ENCODE measurements around the gene OLFML2A.
"Not testable (repeated sequence)": the region's sequence is repeated elsewhere in the genome, so short reads cannot be mapped to it uniquely, and the experiment has no call there.

OLFML2A gene

DNA sequence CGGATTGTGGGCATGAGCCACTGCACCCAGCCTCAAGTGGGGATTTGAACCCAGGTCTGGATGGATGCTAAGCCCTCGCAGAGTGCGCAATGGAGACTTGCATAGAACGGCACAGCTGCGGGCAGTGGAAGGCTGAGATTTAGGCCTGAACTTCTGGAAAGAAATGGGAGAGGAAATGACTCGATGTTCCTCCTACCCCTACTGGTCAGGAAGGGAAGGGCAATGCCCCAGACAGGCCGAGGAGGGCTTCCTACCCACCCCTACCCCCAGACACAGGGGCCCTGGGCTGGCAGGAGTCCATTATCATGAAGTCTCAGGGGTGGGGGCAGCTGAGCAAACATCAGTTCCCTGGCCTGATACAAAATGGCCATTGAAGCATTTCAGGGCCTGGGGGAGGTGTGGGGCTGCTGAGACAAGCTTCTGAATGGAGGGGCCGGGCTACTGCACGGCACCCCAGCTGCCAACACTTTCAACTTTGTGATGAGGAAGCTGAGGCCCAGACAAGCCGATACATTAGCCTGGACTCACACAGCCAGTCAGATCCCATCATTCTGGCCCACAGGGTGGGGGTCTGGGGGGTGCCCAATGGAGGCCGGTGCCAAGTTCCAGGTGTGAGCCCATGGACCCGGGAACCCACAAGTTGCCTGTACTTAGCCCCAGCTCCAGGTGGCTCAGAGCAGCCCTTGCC, 62.8 kb downstream of the OLFML2A start:
- WGBS, 2 experiments, result 73 to 75% methylated on average over 12 of the region's 12 CpGs
- H3K9me3 ChIP-seq (ENCODE audit: control insufficient read depth, low read length), result no peaks in the 10 kb centered on the region
- H3K36me3 ChIP-seq (ENCODE audit: control insufficient read depth, insufficient read depth, low read length), result no peaks in the 10 kb centered on the region
- no peaks in the 10 kb centered on the region for H3K27me3 ChIP-seq (ENCODE audit: control insufficient read depth, insufficient read depth, low read length, poor library complexity, severe bottlenecking)
- no peak overlapping the region for H3K27ac ChIP-seq (ENCODE audit: insufficient read depth, low read depth, low read length, poor library complexity, severe bottlenecking)
- peaks cover 5% of the 10 kb centered on the region for H3K4me1 ChIP-seq (ENCODE audit: control insufficient read depth, insufficient read depth, low read length)
- H3K4me3 ChIP-seq (ENCODE audit: insufficient read depth, low read depth, low read length), result no peak overlapping the region

DNA sequence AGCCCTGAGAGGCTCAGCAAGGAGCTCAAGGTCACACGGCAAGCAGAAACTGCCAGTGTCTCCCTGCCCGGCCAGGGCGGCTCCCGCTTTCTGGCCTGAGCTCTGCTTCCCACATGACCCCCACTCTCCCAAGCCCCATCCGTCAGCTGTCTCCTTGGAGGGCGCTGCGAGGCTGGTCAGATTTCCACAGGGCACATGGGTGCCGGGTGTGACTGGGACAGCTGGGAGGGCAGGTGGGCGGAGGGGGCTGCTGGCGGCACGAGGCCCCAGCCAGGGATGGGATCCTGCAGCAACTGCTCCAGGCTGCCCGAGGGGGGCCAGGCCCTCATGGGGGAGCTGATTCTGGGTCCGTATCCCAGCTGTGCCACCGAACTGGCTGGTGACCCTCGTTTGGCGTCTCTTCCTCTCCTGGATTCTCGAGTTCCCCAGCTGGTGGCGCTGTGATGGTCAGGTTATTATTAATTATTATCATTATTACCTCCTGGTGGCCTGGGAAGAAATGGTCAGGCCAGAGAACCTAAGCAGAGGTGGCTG, 63.4 kb downstream of the OLFML2A start:
- WGBS, 2 experiments, result 84 to 87% methylated on average over 16 to 17 of the region's 18 CpGs
- H3K27ac ChIP-seq (ENCODE audit: insufficient read depth, low read depth, low read length, poor library complexity, severe bottlenecking), result no peak overlapping the region
- no peak overlapping the region for H3K4me3 ChIP-seq (ENCODE audit: insufficient read depth, low read depth, low read length)
- H3K36me3 ChIP-seq (ENCODE audit: control insufficient read depth, insufficient read depth, low read length), result no peaks in the 10 kb centered on the region
- no peaks in the 10 kb centered on the region for H3K9me3 ChIP-seq (ENCODE audit: control insufficient read depth, low read length)
- H3K4me1 ChIP-seq (ENCODE audit: control insufficient read depth, insufficient read depth, low read length), result peaks cover 5% of the 10 kb centered on the region
- no peaks in the 10 kb centered on the region for H3K27me3 ChIP-seq (ENCODE audit: control insufficient read depth, insufficient read depth, low read length, poor library complexity, severe bottlenecking)

DNA sequence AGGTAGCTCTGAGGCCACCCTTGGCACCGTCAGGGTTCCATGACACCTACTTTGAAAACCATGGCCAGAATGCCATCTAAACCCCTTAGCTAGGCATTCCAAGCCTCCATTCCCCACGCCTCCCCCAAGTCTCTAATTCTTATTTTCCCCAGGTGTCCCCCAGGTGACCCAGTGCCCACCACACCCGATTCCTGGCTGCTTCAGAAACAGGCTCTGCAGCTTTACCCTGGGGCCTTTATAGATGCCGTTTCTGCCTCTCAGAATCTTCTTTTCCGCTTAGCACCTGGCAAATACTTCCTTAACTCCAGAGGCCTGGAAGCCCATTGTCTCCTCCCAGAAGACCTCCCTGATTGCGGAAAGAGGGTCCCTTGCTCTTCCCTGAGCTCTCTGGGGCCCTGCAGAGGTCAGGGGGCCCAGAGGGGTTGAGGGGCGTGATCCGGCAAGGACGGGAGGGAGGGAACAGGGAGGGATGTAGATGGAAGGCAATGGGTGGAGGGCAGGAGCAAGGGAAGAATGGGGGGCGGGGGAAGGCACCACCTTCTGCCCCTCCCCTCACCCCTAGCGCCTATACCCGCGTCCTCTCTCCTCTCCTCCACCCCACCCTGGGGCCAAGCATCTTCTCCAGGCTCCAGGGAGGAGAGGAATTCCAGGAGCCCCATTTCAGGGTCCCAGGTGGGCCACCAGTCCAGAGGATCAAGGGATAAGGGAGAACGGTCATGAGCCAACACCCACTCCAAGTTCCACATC, 64.3 kb downstream of the OLFML2A start:
- Histone ChIP-seq H3K27me3 (ENCODE audit: control insufficient read depth, insufficient read depth, low read length, poor library complexity, severe bottlenecking) (no peaks in the 10 kb centered on the region), H3K36me3 (ENCODE audit: control insufficient read depth, insufficient read depth, low read length) (no peaks in the 10 kb centered on the region), H3K27ac (ENCODE audit: insufficient read depth, low read depth, low read length, poor library complexity, severe bottlenecking) (no peak overlapping the region), H3K4me3 (ENCODE audit: insufficient read depth, low read depth, low read length) (no peak overlapping the region), H3K9me3 (ENCODE audit: control insufficient read depth, low read length) (no peaks in the 10 kb centered on the region), H3K4me1 (ENCODE audit: control insufficient read depth, insufficient read depth, low read length) (peaks cover 5% of the 10 kb centered on the region)
- WGBS, 2 experiments, result 82 to 84% methylated on average over 14 of the region's 14 CpGs

DNA sequence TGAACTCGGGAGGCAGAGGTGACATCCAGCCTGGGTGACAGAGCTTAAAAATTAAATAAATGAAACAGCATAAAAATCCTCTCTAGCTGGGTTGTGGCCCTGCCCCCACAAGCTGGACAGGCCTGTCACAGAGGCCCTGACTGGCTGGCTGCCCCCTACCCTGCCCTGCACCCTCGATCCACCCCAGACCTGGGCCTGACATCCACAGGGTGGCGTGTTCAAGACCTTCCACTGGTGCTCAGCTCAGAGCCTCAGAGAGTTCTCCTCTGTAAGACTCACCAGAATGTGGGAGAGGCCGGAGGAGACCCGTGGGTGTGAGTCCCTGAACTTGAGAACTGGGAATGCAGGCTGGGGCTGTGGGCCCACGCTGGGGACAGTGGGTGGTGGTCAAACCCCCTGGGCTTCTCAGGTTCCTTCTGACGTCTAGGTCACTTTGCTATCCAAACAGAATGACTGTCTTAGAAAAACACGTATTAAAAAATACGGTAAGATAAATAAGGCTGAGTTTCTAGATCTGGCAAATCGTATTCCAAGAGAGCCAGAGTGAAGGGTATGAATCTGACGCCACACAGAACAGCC, 66.6 kb downstream of the OLFML2A start:
- Histone ChIP-seq H3K27me3 (ENCODE audit: control insufficient read depth, insufficient read depth, low read length, poor library complexity, severe bottlenecking) (no peaks in the 10 kb centered on the region), H3K36me3 (ENCODE audit: control insufficient read depth, insufficient read depth, low read length) (no peaks in the 10 kb centered on the region), H3K4me3 (ENCODE audit: insufficient read depth, low read depth, low read length) (no peak overlapping the region), H3K4me1 (ENCODE audit: control insufficient read depth, insufficient read depth, low read length) (peaks cover 5% of the 10 kb centered on the region), H3K27ac (ENCODE audit: insufficient read depth, low read depth, low read length, poor library complexity, severe bottlenecking) (no peak overlapping the region), H3K9me3 (ENCODE audit: control insufficient read depth, low read length) (no peaks in the 10 kb centered on the region)
- WGBS, 2 experiments, result 93 to 95% methylated on average over 11 of the region's 11 CpGs

DNA sequence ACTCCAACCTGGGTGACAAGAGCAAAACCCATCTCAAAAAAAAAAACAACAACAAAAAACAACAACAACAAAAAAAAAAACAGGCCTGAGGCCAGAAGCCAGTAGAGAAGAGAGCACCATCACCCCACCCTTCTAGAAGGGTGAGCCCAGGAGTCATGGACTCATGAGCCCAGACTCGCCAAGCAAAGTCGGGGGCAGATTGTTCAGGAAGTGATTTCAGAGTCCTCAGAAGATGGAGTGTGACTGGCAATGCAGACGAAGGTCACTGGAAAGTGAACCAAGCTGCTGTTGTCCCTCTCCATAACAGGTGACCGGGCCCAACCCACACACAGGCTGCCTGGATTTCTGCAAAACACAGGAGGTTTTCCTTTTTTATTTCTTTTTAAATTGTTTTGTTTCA, 67.4 kb downstream of the OLFML2A start:
- no peak overlapping the region for H3K27ac ChIP-seq (ENCODE audit: insufficient read depth, low read depth, low read length, poor library complexity, severe bottlenecking)
- no peaks in the 10 kb centered on the region for H3K9me3 ChIP-seq (ENCODE audit: control insufficient read depth, low read length)
- H3K36me3 ChIP-seq (ENCODE audit: control insufficient read depth, insufficient read depth, low read length), result no peaks in the 10 kb centered on the region
- H3K27me3 ChIP-seq (ENCODE audit: control insufficient read depth, insufficient read depth, low read length, poor library complexity, severe bottlenecking), result no peaks in the 10 kb centered on the region
- 92 to 95% methylated on average over 4 of the region's 4 CpGs for WGBS, 2 experiments
- no peak overlapping the region for H3K4me3 ChIP-seq (ENCODE audit: insufficient read depth, low read depth, low read length)
- H3K4me1 ChIP-seq (ENCODE audit: control insufficient read depth, insufficient read depth, low read length), result peaks cover 5% of the 10 kb centered on the region

DNA sequence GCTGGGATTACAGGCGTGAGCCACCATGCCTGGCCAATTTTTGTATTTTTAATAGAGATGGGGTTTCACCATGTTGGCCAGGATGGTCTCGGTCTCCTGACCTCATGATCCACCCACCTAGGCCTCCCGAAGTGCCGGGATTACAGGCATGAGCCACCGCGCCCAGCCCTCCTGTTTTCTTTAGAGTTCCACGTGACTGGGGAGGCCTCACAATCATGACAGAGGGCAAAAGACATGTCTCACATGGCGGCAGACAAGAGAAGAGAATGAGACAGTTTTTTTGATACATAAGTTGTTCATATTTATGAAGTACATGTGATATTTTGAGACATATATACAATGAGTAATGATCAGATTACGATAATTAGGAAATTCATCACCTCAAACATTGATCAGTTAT, 69.5 kb downstream of the OLFML2A start:
- H3K27me3 ChIP-seq (ENCODE audit: control insufficient read depth, insufficient read depth, low read length, poor library complexity, severe bottlenecking); H3K36me3 ChIP-seq (ENCODE audit: control insufficient read depth, insufficient read depth, low read length); H3K4me1 ChIP-seq (ENCODE audit: control insufficient read depth, insufficient read depth, low read length); H3K27ac ChIP-seq (ENCODE audit: insufficient read depth, low read depth, low read length, poor library complexity, severe bottlenecking); H3K4me3 ChIP-seq (ENCODE audit: insufficient read depth, low read depth, low read length); H3K9me3 ChIP-seq (ENCODE audit: control insufficient read depth, low read length): not testable (repeated sequence)
- 92 to 97% methylated on average over 9 of the region's 9 CpGs for WGBS, 2 experiments

DNA sequence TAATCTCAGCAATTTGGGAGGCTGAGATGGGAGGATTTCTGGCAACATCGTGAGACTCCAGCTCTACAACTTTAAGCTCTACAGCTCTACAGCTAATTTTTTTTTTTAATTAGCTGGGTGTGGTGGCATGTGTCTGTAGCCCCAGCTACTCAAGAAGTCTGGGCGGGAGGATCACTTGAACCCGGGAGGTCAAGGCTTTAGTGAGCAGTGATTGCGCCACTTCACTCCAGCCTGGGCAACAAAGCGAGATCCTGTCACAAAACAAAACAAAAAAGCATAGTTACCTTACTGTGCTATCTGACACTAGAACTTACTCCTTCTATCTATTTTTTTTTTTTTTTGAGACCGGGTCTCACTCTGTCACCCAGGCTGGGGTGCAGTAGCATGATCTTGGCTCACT, 70.0 kb downstream of the OLFML2A start:
- Histone ChIP-seq H3K27ac (ENCODE audit: insufficient read depth, low read depth, low read length, poor library complexity, severe bottlenecking) (no peak overlapping the region), H3K9me3 (ENCODE audit: control insufficient read depth, low read length) (no peaks in the 10 kb centered on the region), H3K27me3 (ENCODE audit: control insufficient read depth, insufficient read depth, low read length, poor library complexity, severe bottlenecking) (no peaks in the 10 kb centered on the region), H3K36me3 (ENCODE audit: control insufficient read depth, insufficient read depth, low read length) (no peaks in the 10 kb centered on the region), H3K4me3 (ENCODE audit: insufficient read depth, low read depth, low read length) (no peak overlapping the region), H3K4me1 (ENCODE audit: control insufficient read depth, insufficient read depth, low read length) (no peaks in the 10 kb centered on the region)
- 83 to 88% methylated on average over 6 of the region's 6 CpGs for WGBS, 2 experiments

DNA sequence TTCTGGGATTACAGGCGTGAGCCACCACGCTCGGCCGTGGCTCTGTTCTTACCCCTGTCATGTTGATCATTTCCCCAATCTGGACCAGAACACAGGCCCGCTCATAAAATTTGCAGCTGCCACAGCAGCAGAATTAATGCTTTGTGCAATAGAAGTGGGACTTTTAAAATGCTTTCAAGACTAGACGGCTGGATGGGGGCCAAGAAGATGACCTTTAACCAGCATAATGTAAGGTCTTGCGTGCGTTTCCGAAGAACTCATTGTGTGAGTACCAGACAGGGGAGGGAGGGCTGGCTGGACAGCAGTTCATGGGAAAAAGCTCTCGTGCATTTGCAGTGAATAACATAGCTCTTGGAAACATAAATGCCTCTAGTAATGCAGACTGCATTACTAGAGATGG, 72.9 kb downstream of the OLFML2A start:
- Histone ChIP-seq H3K4me3 (ENCODE audit: insufficient read depth, low read depth, low read length) (no peak overlapping the region), H3K27me3 (ENCODE audit: control insufficient read depth, insufficient read depth, low read length, poor library complexity, severe bottlenecking) (no peaks in the 10 kb centered on the region), H3K27ac (ENCODE audit: insufficient read depth, low read depth, low read length, poor library complexity, severe bottlenecking) (no peak overlapping the region), H3K4me1 (ENCODE audit: control insufficient read depth, insufficient read depth, low read length) (no peaks in the 10 kb centered on the region), H3K9me3 (ENCODE audit: control insufficient read depth, low read length) (no peaks in the 10 kb centered on the region), H3K36me3 (ENCODE audit: control insufficient read depth, insufficient read depth, low read length) (no peaks in the 10 kb centered on the region)
- 93 to 94% methylated on average over 10 of the region's 10 CpGs for WGBS, 2 experiments

DNA sequence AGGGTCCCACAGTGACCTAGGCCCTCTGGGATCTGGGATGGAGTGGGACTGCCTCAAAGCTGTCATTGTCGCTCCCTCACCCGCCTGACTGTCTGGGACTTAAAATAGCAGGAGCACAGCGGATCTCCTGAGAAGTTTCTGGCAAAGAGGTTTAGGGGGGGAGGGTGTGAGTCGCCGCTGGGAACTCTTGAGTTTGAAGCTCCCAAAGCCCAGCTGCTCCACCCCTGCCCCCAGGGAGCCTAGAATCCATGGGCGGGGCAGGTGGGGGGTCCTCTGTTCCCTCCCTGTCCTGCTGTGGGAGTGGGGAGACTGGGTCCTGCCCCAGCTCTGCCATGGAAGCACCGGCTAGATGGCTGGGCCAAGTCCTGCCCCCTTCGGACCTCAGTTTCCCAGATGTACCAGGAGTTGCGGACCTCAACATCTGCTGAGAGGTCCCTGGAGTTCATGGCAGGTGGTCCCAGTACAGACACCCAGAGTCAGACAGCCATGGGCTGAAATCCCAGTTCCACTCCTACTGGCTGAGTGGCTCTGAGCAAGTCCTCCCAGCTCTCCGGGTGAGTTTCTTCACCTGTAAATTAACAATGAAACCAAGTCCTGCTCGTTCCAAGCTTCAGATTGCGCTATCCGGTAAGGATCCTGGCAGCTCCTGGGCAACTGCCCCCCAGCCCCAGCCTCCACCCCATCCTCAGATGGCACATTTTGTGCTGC, 75.3 kb downstream of the OLFML2A start:
- Histone ChIP-seq H3K27me3 (ENCODE audit: control insufficient read depth, insufficient read depth, low read length, poor library complexity, severe bottlenecking) (no peaks in the 10 kb centered on the region), H3K36me3 (ENCODE audit: control insufficient read depth, insufficient read depth, low read length) (peaks cover 2% of the 10 kb centered on the region), H3K27ac (ENCODE audit: insufficient read depth, low read depth, low read length, poor library complexity, severe bottlenecking) (no peak overlapping the region), H3K9me3 (ENCODE audit: control insufficient read depth, low read length) (no peaks in the 10 kb centered on the region), H3K4me1 (ENCODE audit: control insufficient read depth, insufficient read depth, low read length) (no peaks in the 10 kb centered on the region), H3K4me3 (ENCODE audit: insufficient read depth, low read depth, low read length) (no peak overlapping the region)
- 83 to 84% methylated on average over 13 of the region's 13 CpGs for WGBS, 2 experiments

Measured in ectodermal cell (in vitro differentiated cells).